HFFc6 (cell line): ENCODE measurements around the gene TCP11. TPM values are rescaled to one million over a fixed set of nuclear protein-coding genes. Genes with fewer than 3 reads are reported as not detected.

Source experiments
- DNase-seq: peaks from one replicate; pipeline ENCODE4 v3.0.0-alpha.2; 2018
- H3K27ac Mint-ChIP-seq: 2 replicates; pipeline ENCODE4 v1.8.0; 2020; ENCODE audit warnings: mild to moderate bottlenecking, mixed read lengths
- H3K27me3 Mint-ChIP-seq: 2 replicates; pipeline ENCODE4 v1.8.0; 2021; ENCODE audit warnings: mild to moderate bottlenecking, moderate library complexity, mixed read lengths; ENCODE audit not compliant: insufficient read depth
- H3K36me3 Mint-ChIP-seq: 2 replicates; pipeline ENCODE4 v1.8.0; 2021; ENCODE audit warnings: low read depth, mixed read lengths
- H3K4me1 Mint-ChIP-seq: 2 replicates; pipeline ENCODE4 v1.8.0; 2020; ENCODE audit warnings: low read depth, mixed read lengths
- H3K4me3 Mint-ChIP-seq: 2 replicates; pipeline ENCODE4 v1.8.0; 2020; ENCODE audit warnings: mild to moderate bottlenecking, moderate library complexity, mixed read lengths
- H3K9me3 Mint-ChIP-seq: 2 replicates; pipeline ENCODE4 v1.8.0; 2020; ENCODE audit warnings: mild to moderate bottlenecking, mixed read lengths
- CTCF ChIP-seq: fragments of 200-600 bp; sonication (generic); IDR thresholded peaks from 2 replicates; pipeline ENCODE4 v1.5.0; 2021; ENCODE audit warnings: antibody characterized with exemption, mild to moderate bottlenecking
- total RNA-seq, 6 experiments: library from RNA; stranded (reverse); fragmentation: NEBNext Ultra II Directional; extraction: Animal tissue kit (Norgen Biotek cat#: 25700); gene quantifications; 2 replicates in 1 of 6; 3 replicates in 5 of 6; pipeline ENCODE4 v1.2.3, GENCODE V29; 2021

Gene TCP11
- total RNA-seq, 6 experiments from 2014 or later: 0.31 to 0.70 (median 0.37) TPM

- Mint-ChIP-seq H3K27me3 (no peaks in the 10 kb centered on the region; the same call in none of the 2 replicates), H3K27ac (no peak overlapping the region), H3K36me3 (no peaks in the 10 kb centered on the region), H3K9me3 (no peaks in the 10 kb centered on the region), H3K4me3 (no peak overlapping the region), H3K4me1 (no peaks in the 10 kb centered on the region)
- TF ChIP-seq CTCF: no peak
- DNase-seq: no peak
Observed at GRCh38 chr6:35073766-35074471, 67.2 kb downstream of the TCP11 start.

GRCh38 chr6:35073211-35073610, 67.9 kb downstream of the TCP11 start:
- no peak for DNase-seq
- H3K36me3 Mint-ChIP-seq: no peaks in the 10 kb centered on the region
- no peaks in the 10 kb centered on the region; the same call in none of the 2 replicates for H3K27me3 Mint-ChIP-seq
- no peak for TF ChIP-seq CTCF
- H3K4me1 Mint-ChIP-seq: no peaks in the 10 kb centered on the region
- H3K27ac Mint-ChIP-seq: no peak overlapping the region
- no peaks in the 10 kb centered on the region for H3K9me3 Mint-ChIP-seq
- no peak overlapping the region for H3K4me3 Mint-ChIP-seq

GRCh38 chr6:35072698-35073055, 68.5 kb downstream of the TCP11 start:
- H3K4me3 Mint-ChIP-seq: no peak overlapping the region
- no peaks in the 10 kb centered on the region for H3K36me3 Mint-ChIP-seq
- H3K27me3 Mint-ChIP-seq: no peaks in the 10 kb centered on the region; the same call in none of the 2 replicates
- no peak overlapping the region for H3K27ac Mint-ChIP-seq
- H3K9me3 Mint-ChIP-seq: no peaks in the 10 kb centered on the region
- no peak for TF ChIP-seq CTCF
- DNase-seq: no peak
- H3K4me1 Mint-ChIP-seq: no peaks in the 10 kb centered on the region

- no peaks in the 10 kb centered on the region; the same call in none of the 2 replicates for H3K27me3 Mint-ChIP-seq
- no peaks in the 10 kb centered on the region for H3K9me3 Mint-ChIP-seq
- no peak for TF ChIP-seq CTCF
- H3K4me1 Mint-ChIP-seq: no peaks in the 10 kb centered on the region
- H3K36me3 Mint-ChIP-seq: no peaks in the 10 kb centered on the region
- H3K4me3 Mint-ChIP-seq: no peak overlapping the region
- no peak for DNase-seq
- H3K27ac Mint-ChIP-seq: no peak overlapping the region
Observed at GRCh38 chr6:35072051-35072697, 69.0 kb downstream of the TCP11 start.

GRCh38 chr6:35071347-35071994, 69.7 kb downstream of the TCP11 start:
- Mint-ChIP-seq H3K27me3 (no peaks in the 10 kb centered on the region; the same call in none of the 2 replicates), H3K4me1 (no peaks in the 10 kb centered on the region), H3K36me3 (no peaks in the 10 kb centered on the region), H3K4me3 (no peak overlapping the region), H3K27ac (no peak overlapping the region), H3K9me3 (no peaks in the 10 kb centered on the region)
- no peak for DNase-seq
- TF ChIP-seq CTCF: no peak
